Endothelial cell (in vitro differentiated cells): ENCODE results near the gene CIC. TPM values are rescaled to one million over a fixed set of nuclear protein-coding genes. Genes with fewer than 3 reads are reported as not detected.

Source experiments
- DNase-seq: peaks from one replicate; pipeline ENCODE4 v3.0.0; 2021; ENCODE audit warnings: low spot score
- H3K27ac Mint-ChIP-seq: one replicate; pipeline ENCODE4 v1.8.0; 2021; ENCODE audit warnings: mixed read lengths, inconsistent platforms; ENCODE audit not compliant: unreplicated experiment
- H3K27me3 Mint-ChIP-seq: one replicate; pipeline ENCODE4 v1.8.0; 2021; ENCODE audit warnings: mild to moderate bottlenecking, moderate library complexity, mixed read lengths, inconsistent platforms; ENCODE audit not compliant: unreplicated experiment
- H3K36me3 Mint-ChIP-seq: one replicate; pipeline ENCODE4 v1.8.0; 2021; ENCODE audit warnings: mild to moderate bottlenecking, low read depth, mixed read lengths, inconsistent platforms; ENCODE audit not compliant: unreplicated experiment
- H3K4me1 Mint-ChIP-seq: one replicate; pipeline ENCODE4 v1.8.0; 2021; ENCODE audit warnings: mild to moderate bottlenecking, mixed read lengths, inconsistent platforms; ENCODE audit not compliant: unreplicated experiment
- H3K4me3 Mint-ChIP-seq: one replicate; pipeline ENCODE4 v1.8.0; 2021; ENCODE audit warnings: mild to moderate bottlenecking, mixed read lengths, inconsistent platforms; ENCODE audit not compliant: unreplicated experiment
- H3K9me3 Mint-ChIP-seq: one replicate; pipeline ENCODE4 v1.8.0; 2021; ENCODE audit warnings: mixed read lengths, inconsistent platforms; ENCODE audit not compliant: unreplicated experiment
- CTCF ChIP-seq: fragments of 200-600 bp; sonication (generic); IDR thresholded peaks from one replicate; pipeline ENCODE4 v1.5.0; 2021; ENCODE audit warnings: antibody characterized with exemption; ENCODE audit not compliant: unreplicated experiment
- total RNA-seq: library from RNA; stranded (reverse); fragmentation: NEBNext Ultra II Directional; extraction: Animal tissue kit (Norgen Biotek cat#: 25700); gene quantifications from one replicate; pipeline ENCODE4 v1.2.1, GENCODE V29; 2021; ENCODE audit not compliant: unreplicated experiment

Gene CIC
- total RNA-seq, 1 donor from 2014 or later, result 85.7 TPM

DNA sequence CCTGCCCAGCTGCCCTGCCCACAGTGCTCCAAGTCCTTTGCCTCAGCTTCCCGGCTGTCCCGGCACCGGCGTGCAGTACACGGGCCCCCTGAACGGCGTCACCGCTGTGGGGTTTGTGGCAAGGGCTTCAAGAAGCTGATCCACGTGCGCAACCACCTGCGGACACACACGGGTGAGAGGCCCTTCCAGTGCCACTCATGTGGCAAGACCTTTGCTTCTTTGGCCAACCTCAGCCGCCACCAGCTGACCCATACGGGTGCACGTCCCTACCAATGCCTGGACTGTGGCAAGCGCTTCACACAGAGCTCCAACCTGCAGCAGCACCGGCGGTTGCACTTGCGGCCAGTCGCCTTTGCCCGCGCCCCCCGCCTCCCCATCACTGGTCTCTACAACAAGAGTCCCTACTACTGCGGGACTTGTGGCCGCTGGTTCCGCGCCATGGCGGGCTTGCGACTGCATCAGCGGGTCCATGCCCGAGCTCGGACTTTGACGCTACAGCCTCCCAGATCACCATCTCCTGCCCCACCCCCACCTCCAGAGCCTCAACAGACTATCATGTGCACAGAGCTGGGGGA is 43.2 kb upstream of the CIC start:
- Mint-ChIP-seq H3K27ac (no peak overlapping the region), H3K4me3 (no peak overlapping the region), H3K27me3 (peaks cover 9% of the 10 kb centered on the region), H3K4me1 (peaks cover 7% of the 10 kb centered on the region), H3K9me3 (no peaks in the 10 kb centered on the region), H3K36me3 (peaks cover 33% of the 10 kb centered on the region)
- no peak for TF ChIP-seq CTCF
- no peak for DNase-seq

GRCh38 chr19:42226886-42227285 is 42.2 kb upstream of the CIC start:
- peaks cover 9% of the 10 kb centered on the region for H3K27me3 Mint-ChIP-seq
- H3K9me3 Mint-ChIP-seq, result no peaks in the 10 kb centered on the region
- peak overlapping the region; percentile 60 for H3K4me3 Mint-ChIP-seq
- no peak for DNase-seq
- peaks cover 4% of the 10 kb centered on the region for H3K4me1 Mint-ChIP-seq
- no peak for TF ChIP-seq CTCF
- peak overlapping the region; percentile 59 for H3K27ac Mint-ChIP-seq
- peaks cover 37% of the 10 kb centered on the region for H3K36me3 Mint-ChIP-seq

DNA sequence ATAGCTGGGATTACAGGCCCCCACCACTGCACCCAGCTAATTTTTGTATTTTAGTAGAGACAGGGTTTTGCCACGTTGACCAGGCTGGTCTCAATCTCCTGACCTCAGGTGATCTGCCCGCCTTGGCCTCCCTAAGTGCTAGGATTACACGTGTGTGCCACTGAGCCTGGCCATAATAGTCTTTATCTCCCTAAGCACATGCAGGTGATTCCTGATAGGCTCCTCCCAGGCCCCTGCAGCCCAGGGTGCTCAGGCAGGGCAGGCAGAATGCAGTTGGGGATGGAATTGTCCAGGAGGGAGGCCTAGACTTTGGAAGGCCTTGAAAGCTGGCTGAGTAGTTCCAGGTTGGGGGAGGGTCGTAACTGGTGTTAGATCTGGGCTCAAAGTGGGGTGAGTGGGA is 40.4 kb upstream of the CIC start:
- no peak for TF ChIP-seq CTCF
- Mint-ChIP-seq H3K36me3 (peaks cover 38% of the 10 kb centered on the region), H3K9me3 (no peaks in the 10 kb centered on the region), H3K4me1 (peaks cover 4% of the 10 kb centered on the region), H3K4me3 (no peak overlapping the region), H3K27me3 (peaks cover 6% of the 10 kb centered on the region), H3K27ac (no peak overlapping the region)
- no peak for DNase-seq

- peaks cover 4% of the 10 kb centered on the region for H3K4me1 Mint-ChIP-seq
- no peak overlapping the region for H3K27ac Mint-ChIP-seq
- H3K36me3 Mint-ChIP-seq, result peaks cover 40% of the 10 kb centered on the region
- no peak for DNase-seq
- H3K4me3 Mint-ChIP-seq, result peak overlapping the region; percentile 51
- no peak for TF ChIP-seq CTCF
- H3K9me3 Mint-ChIP-seq, result no peaks in the 10 kb centered on the region
- peaks cover 6% of the 10 kb centered on the region for H3K27me3 Mint-ChIP-seq
Measured at GRCh38 chr19:42229301-42229854, 39.7 kb upstream of the CIC start.

- Mint-ChIP-seq H3K9me3 (no peaks in the 10 kb centered on the region), H3K27ac (no peak overlapping the region), H3K36me3 (peaks cover 38% of the 10 kb centered on the region), H3K4me3 (peak overlapping the region; percentile 51), H3K27me3 (peaks cover 5% of the 10 kb centered on the region), H3K4me1 (peaks cover 4% of the 10 kb centered on the region)
- no peak for TF ChIP-seq CTCF
- no peak for DNase-seq
Measured at GRCh38 chr19:42229855-42230351, 39.1 kb upstream of the CIC start.
